ENCODE data around the gene WDR93. TPM values are rescaled to one million over a fixed set of nuclear protein-coding genes. Genes with fewer than 3 reads are reported as not detected.

The WDR93 gene
- total and polyA plus RNA-seq, 12 donors, result 0.09 to 0.15 (median 0.15) TPM; not detected in 9

GRCh38 chr15:89758981-89759380 lies 68.4 kb downstream of the WDR93 start:
- TF ChIP-seq CTCF (IDR thresholded peaks at IDR 0.05), result no peak
- no peak for ATAC-seq
- 90 to 91% methylated on average over 8 of the region's 8 CpGs for WGBS, 2 donors
- no peak overlapping the region for H3K27ac ChIP-seq
- H3K27me3 ChIP-seq, result no peaks in the 10 kb centered on the region
- intact Hi-C loops (cut with DNase I), result loop anchor here in 4 of 10 donors (10.0 kb wide), 2 partner anchors 316 to 326 kb away; no protein-coding TSS in a partner anchor
- no peak for DNase-seq
- H3K4me3 ChIP-seq, result no peak overlapping the region
- H3K36me3 ChIP-seq, result no peaks in the 10 kb centered on the region
- peaks cover 0 to 11% (median 0%) of the 10 kb centered on the region in 9 donors for H3K4me1 ChIP-seq
- no peaks in the 10 kb centered on the region for H3K9me3 ChIP-seq

DNA sequence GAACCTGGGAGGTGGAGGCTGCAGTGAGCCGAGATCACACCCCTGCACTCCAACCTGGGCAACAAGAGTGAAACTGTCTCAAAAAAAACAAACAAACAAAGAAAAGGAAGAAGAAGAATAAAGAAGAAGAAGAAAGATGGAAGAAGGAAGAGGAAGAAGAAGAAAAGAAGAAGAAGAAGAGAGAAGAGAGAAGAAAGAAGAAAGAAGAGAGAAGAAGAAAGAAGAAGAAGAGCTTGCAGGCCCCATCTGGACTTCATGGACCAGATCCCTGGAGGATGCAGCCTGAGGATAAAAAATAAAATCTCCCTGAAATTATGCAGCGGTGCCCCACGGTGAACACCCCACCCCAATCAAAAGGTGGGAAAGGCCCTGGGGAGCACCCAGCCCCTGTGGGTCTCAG lies 69.2 kb downstream of the WDR93 start:
- intact Hi-C loops (cut with DNase I), result loop anchor here (1.0 to 10.0 kb wide), 11 partner anchors 55 to 325 kb away; no protein-coding TSS in a partner anchor
- WGBS, 2 donors, result 83% methylated on average over 3 of the region's 3 CpGs

GRCh38 chr15:89760303-89761008 lies 69.8 kb downstream of the WDR93 start:
- peak; percentile 84 to 98 (median 95) for TF ChIP-seq CTCF (IDR thresholded peaks at IDR 0.05)
- Histone ChIP-seq H3K9me3 (no peaks in the 10 kb centered on the region), H3K36me3 (no peaks in the 10 kb centered on the region), H3K4me3 (no peak overlapping the region), H3K27ac (no peak overlapping the region), H3K4me1 (peaks cover 0 to 11% (median 0%) of the 10 kb centered on the region in 9 donors), H3K27me3 (no peaks in the 10 kb centered on the region)
- DNase-seq, result peak; percentile 79 to 86
- 33% methylated on average over 16 of the region's 16 CpGs for WGBS, 2 donors
- ATAC-seq, result peak; percentile 79 to 93 (median 88)
- intact Hi-C loops (cut with DNase I), result loop anchor here (1.0 to 10.0 kb wide), 11 partner anchors 56 to 324 kb away; no protein-coding TSS in a partner anchor

More for the DNA sequence above, 69.2 kb downstream of the WDR93 start:
- ATAC-seq (no peak), DNase-seq (no peak)
- H3K4me1 ChIP-seq, result peaks cover 0 to 11% (median 0%) of the 10 kb centered on the region in 9 donors
- no peaks in the 10 kb centered on the region for H3K27me3 ChIP-seq
- no peak for TF ChIP-seq CTCF (IDR thresholded peaks at IDR 0.05)
- no peaks in the 10 kb centered on the region for H3K9me3 ChIP-seq
- H3K36me3 ChIP-seq, result no peaks in the 10 kb centered on the region
- H3K4me3 ChIP-seq, result no peak overlapping the region
- H3K27ac ChIP-seq, result no peak overlapping the region

DNA sequence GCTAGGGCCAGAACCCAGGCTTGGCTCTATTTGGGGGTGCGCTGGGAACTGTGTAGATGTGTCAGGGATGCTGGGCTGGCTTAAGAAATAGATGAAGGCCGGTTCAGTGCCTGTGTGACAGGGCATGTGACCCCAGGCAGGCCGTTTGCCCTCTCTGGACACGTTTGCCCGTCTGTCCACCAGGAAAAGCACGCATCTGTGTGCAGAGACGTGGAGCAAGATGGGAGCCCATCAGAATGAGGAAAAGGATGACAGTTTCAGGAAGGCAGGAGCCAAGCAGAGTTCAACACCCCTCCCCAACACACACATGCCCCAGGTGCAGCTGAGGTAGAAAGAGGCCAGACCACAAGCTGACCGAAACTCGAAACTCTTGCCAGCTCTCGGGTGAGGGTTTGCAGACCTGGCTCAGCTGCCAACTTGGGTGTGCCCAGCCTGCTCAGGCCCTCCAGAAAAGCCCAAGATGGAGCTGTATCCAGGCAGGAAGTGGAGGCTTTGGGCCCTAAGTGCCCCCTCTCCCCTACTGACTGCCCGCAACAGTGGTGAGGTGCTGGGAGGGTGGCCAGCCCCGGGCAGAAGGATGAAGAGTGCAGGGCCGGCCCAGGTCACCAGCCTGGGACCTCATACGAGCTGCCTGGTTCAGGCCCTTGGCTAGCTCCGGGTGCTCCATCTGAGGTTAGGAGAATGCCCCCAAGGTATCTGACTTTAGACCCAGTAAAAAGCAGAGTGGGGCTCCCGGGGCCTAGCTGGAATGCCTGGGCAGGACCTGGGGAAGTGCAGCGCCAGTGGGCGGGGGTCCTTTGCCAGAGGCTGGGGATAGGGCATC lies 70.6 kb downstream of the WDR93 start:
- H3K9me3 ChIP-seq, result no peaks in the 10 kb centered on the region
- intact Hi-C loops (cut with DNase I), result loop anchor here (2.0 to 10.0 kb wide), 9 partner anchors 56 to 324 kb away; no protein-coding TSS in a partner anchor
- H3K4me3 ChIP-seq, result no peak overlapping the region
- 72 to 78% methylated on average over 18 of the region's 18 CpGs for WGBS, 2 donors
- peak in 3 of 9 donors; percentile 6 to 27 (median 7) for TF ChIP-seq CTCF (IDR thresholded peaks at IDR 0.05)
- no peaks in the 10 kb centered on the region for H3K36me3 ChIP-seq
- ATAC-seq (peak in 5 of 8 donors; percentile 7 to 22 (median 22)), DNase-seq (no peak)
- H3K27ac ChIP-seq, result no peak overlapping the region
- peaks cover 0 to 11% (median 0%) of the 10 kb centered on the region in 9 donors for H3K4me1 ChIP-seq
- H3K27me3 ChIP-seq, result no peaks in the 10 kb centered on the region

Measured in heart right ventricle (tissue), 16 donors.